ENCODE data around the gene TMEM134.

DNA sequence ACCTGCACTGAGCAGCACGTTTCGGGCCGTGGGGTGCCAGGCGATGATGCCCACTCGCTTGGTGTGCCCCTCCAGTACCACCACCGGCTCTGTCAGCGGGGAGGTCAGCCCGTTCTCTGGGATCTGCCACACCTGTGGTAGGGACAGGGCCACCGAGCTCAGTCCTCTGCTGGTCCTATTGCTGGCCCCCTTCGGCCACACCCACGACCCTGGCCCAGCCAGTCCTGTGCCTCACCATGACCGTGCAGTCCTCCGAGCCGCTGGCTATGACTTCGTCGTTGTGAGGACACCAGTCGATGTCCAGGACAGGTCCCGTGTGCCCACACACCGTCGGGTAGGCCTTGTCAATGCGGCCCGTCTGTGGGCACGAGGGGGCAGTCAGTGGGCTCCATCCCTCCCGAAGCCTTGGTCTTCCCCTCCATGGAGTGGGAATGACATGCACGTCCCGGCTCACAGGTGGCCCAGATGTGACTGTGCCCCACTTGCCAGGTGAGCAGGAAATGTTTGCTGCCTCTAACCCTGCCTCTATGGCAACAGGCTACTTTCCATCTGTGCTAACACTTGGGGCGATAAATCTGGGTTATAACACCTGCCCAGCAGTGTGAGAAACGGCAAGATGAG lies 27.2 kb downstream of the TMEM134 start:
- TF ChIP-seq, protein P1, sequence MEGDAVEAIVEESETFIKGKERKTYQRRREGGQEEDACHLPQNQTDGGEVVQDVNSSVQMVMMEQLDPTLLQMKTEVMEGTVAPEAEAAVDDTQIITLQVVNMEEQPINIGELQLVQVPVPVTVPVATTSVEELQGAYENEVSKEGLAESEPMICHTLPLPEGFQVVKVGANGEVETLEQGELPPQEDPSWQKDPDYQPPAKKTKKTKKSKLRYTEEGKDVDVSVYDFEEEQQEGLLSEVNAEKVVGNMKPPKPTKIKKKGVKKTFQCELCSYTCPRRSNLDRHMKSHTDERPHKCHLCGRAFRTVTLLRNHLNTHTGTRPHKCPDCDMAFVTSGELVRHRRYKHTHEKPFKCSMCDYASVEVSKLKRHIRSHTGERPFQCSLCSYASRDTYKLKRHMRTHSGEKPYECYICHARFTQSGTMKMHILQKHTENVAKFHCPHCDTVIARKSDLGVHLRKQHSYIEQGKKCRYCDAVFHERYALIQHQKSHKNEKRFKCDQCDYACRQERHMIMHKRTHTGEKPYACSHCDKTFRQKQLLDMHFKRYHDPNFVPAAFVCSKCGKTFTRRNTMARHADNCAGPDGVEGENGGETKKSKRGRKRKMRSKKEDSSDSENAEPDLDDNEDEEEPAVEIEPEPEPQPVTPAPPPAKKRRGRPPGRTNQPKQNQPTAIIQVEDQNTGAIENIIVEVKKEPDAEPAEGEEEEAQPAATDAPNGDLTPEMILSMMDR (conservative IDR thresholded peaks at IDR 0.05; ENCODE audit: low read depth, low read length): no peak
- no peak for TF ChIP-seq EZH2 (IDR thresholded peaks at IDR 0.05; ENCODE audit: borderline replicate concordance, low read depth, low read length, poor library complexity, severe bottlenecking)

Measured in A673 (cell line).